H1 (cell line): ENCODE measurements around the gene TYK2. TPM values are rescaled to one million over a fixed set of nuclear protein-coding genes. Genes with fewer than 3 reads are reported as not detected.

Source experiments
- BRCA1 ChIP-seq: IDR thresholded peaks from 2 replicates; pipeline ENCODE4 v1.6.1; 2012; ENCODE audit warnings: low read depth, low read length, improper control_type of control experiment
- CBX5 ChIP-seq: fragments of 300-800, 300-1000 bp; sonication (generic); IDR thresholded peaks from 2 replicates; pipeline ENCODE4 v1.7.1; 2016; ENCODE audit warnings: antibody characterized with exemption, low read length, low read depth
- CHD2 ChIP-seq: IDR thresholded peaks from 2 replicates; pipeline ENCODE4 v1.6.1; 2012; ENCODE audit warnings: low read length, improper control_type of control experiment
- CTBP2 ChIP-seq: IDR thresholded peaks from 2 replicates; pipeline ENCODE4 v1.7.0; 2011; ENCODE audit warnings: borderline replicate concordance, mild to moderate bottlenecking, moderate library complexity, mixed read lengths, low read length; ENCODE audit not compliant: insufficient read depth, insufficient read length
- FOSL1 ChIP-seq: IDR thresholded peaks from 2 replicates; pipeline ENCODE4 v1.6.1; 2011; ENCODE audit warnings: mild to moderate bottlenecking, low read depth, low read length, moderate library complexity; ENCODE audit not compliant: insufficient read depth
- GABPA ChIP-seq: IDR thresholded peaks from 2 replicates; pipeline ENCODE4 v1.6.1; 2011; ENCODE audit warnings: mild to moderate bottlenecking, low read length, moderate library complexity, borderline replicate concordance; ENCODE audit not compliant: insufficient read depth
- HDAC6 ChIP-seq: IDR thresholded peaks from one replicate; pipeline ENCODE4 v1.7.1; 2012; ENCODE audit warnings: low read depth, mild to moderate bottlenecking, inconsistent platforms, low read length, moderate library complexity
- KDM1A ChIP-seq: fragments of 200-600, 300-600 bp; sonication (generic); IDR thresholded peaks from 2 replicates; pipeline ENCODE4 v1.7.1; 2016; ENCODE audit warnings: mild to moderate bottlenecking, low read length, borderline replicate concordance
- KDM5A ChIP-seq: fragments of 200-600 bp; IDR thresholded peaks from 2 replicates; pipeline ENCODE4 v1.7.1; 2012; ENCODE audit warnings: mild to moderate bottlenecking, low read length, inconsistent platforms, mixed read lengths
- NRF1 ChIP-seq: IDR thresholded peaks from 2 replicates; pipeline ENCODE4 v1.6.1; 2011; ENCODE audit warnings: mild to moderate bottlenecking, low read depth, low read length, improper control_type of control experiment
- PHF8 ChIP-seq: fragments of 200-600 bp; sonication (generic); conservative IDR thresholded peaks from 2 replicates; pipeline ENCODE4 v1.7.1; 2012; ENCODE audit warnings: low read depth, mild to moderate bottlenecking, inconsistent platforms, low read length, moderate library complexity
- POLR2A ChIP-seq, 2 experiments: IDR thresholded peaks; 1 replicate in 1 of 2; 2 replicates in 1 of 2; pipeline ENCODE4 v1.6.1; 2011; ENCODE audit warnings: low read depth in 2 of 2, low read length in 2 of 2, mild to moderate bottlenecking in 2 of 2; ENCODE audit errors: control extremely low read depth in 1 of 2
- RXRA ChIP-seq: IDR thresholded peaks from 2 replicates; pipeline ENCODE4 v1.6.1; 2011; ENCODE audit warnings: low read depth, mild to moderate bottlenecking, low read length, moderate library complexity; ENCODE audit not compliant: insufficient read depth
- SIX5 ChIP-seq: IDR thresholded peaks from 2 replicates; pipeline ENCODE4 v1.6.1; 2011; ENCODE audit warnings: mild to moderate bottlenecking, low read depth, low read length
- SP4 ChIP-seq: IDR thresholded peaks from 2 replicates; pipeline ENCODE4 v1.6.1; 2012; ENCODE audit warnings: low read length, inconsistent platforms
- SRF ChIP-seq: IDR thresholded peaks from 2 replicates; pipeline ENCODE4 v1.6.1; 2011; ENCODE audit warnings: mild to moderate bottlenecking, low read depth, low read length, moderate library complexity
- YY1 ChIP-seq: IDR thresholded peaks from 2 replicates; pipeline ENCODE4 v1.6.1; 2011; ENCODE audit warnings: low read depth, mild to moderate bottlenecking, low read length
- ZNF274 ChIP-seq: IDR thresholded peaks from 2 replicates; pipeline ENCODE4 v1.7.0; 2012; ENCODE audit warnings: low read length, borderline replicate concordance; ENCODE audit errors: extremely low read depth
- polyA plus RNA-seq, 7 experiments: library from polyadenylated mRNA; depleted of rRNA in 3 of 7; stranded (reverse) in 5 of 7; unstranded in 2 of 7; fragments of >200 nt in 5 of 7; fragments of 200-250 nt in 2 of 7; gene quantifications; 1 replicate in 5 of 7; 2 replicates in 1 of 7; 4 replicates in 1 of 7; pipeline versions ENCODE4 v1.2.1 to v1.2.3, GENCODE V29; 2011 to 2013; ENCODE audit warnings: missing spikeins in 2 of 7, mixed read lengths in 2 of 7
- total RNA-seq: library from RNA; stranded (reverse); fragmentation: NEBNext Ultra II Directional; extraction: Animal tissue kit (Norgen Biotek cat#: 25700); gene quantifications from 2 replicates; pipeline ENCODE4 v1.2.1, GENCODE V29; 2021
- TF ChIP-seq, protein P1 (sequence below): IDR thresholded peaks from 2 replicates; pipeline ENCODE4 v1.6.1; 2011; ENCODE audit warnings: low read depth, mild to moderate bottlenecking, low read length; ENCODE audit not compliant: insufficient read depth
- TF ChIP-seq, protein P2 (sequence below), 3 experiments: IDR thresholded peaks; 1 replicate in 2 of 3; 2 replicates in 1 of 3; pipeline versions ENCODE4 v1.5.1 to v1.6.1; 2011; ENCODE audit warnings: low read length in 3 of 3, mild to moderate bottlenecking in 3 of 3, inconsistent platforms in 2 of 3, low read depth in 1 of 3, moderate library complexity in 1 of 3; ENCODE audit not compliant: insufficient read depth in 1 of 3; ENCODE audit errors: control extremely low read depth in 1 of 3
- TF ChIP-seq, protein P3 (sequence below): IDR thresholded peaks from 2 replicates; pipeline ENCODE4 v1.6.1; 2012; ENCODE audit warnings: inconsistent platforms

TYK2 gene
- total and polyA plus RNA-seq, 2 of the 8 experiments (the other 6 are each of a cell fraction or from before 2014, with no cell fraction given), result 32.1 to 40.8 TPM

DNA sequence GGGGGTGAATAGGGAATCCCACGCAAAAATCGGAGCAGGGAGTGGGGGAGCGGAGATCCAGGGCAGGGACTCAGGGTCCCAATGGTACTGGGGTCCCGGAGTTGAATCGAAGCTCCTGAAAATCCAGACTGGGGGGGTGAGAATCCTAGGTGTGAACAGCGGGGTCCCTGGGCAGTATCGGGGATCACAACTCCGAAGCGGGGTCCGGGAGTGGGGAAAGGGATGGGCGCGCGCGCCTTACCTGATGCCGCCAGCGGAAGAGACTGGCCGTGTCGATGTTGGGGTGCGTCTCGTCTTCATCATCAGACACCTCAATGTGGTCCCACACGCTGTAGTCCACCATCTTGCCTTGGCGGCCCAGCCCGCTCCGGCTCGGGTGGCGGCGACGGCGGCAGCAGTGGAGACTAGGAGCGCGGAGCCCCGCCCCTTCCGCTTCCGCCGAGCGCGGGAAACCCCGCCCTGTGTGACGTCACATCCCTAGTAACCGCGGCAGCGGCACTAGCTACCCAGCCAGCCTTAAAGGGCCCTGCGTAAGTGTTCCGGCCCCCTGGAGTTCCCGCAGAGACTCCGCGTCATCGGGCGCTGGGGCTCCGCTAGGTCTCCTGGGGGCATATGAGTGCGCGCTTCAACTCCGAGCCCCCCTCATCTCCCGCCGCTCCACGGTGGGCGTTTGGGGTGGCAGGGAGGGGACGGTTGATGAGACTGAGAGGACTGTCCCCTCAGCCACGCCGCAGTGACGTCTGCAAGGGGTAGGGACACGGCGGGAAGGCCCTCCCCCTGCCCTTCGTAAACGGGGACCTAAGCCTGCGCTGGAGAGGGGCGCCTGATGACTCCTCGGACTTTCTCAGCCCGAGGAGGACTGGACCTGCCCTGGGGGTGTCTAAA lies 23.0 kb upstream of the TYK2 start, which contains the start of gene CDC37 (continued):
- TF ChIP-seq ZNF274, result no peak
- TF ChIP-seq RXRA, result no peak
- TF ChIP-seq SIX5, result 0 out of 2 replicates have a peak, but pooled peaks have one; percentile 9
- TF ChIP-seq NRF1, result no peak
- peak; percentile 91 for TF ChIP-seq PHF8
- TF ChIP-seq YY1, result peak; percentile 89
- TF ChIP-seq GABPA, result peak; percentile 91; the same call in 1 of the 2 replicates
- TF ChIP-seq, protein P1, sequence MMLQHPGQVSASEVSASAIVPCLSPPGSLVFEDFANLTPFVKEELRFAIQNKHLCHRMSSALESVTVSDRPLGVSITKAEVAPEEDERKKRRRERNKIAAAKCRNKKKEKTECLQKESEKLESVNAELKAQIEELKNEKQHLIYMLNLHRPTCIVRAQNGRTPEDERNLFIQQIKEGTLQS, result no peak
- peak; percentile 48; the same call in 1 of the 2 replicates for TF ChIP-seq KDM5A
- no peak for TF ChIP-seq HDAC6
- peak in 1 of 2 experiments; percentile 95; a peak in 2 of 3 replicates for TF ChIP-seq POLR2A (IDR thresholded peaks at IDR 0.05; ENCODE audit: control extremely low read depth in 1 of 2, low read depth in 2 of 2, low read length in 2 of 2)
- TF ChIP-seq, protein P2, sequence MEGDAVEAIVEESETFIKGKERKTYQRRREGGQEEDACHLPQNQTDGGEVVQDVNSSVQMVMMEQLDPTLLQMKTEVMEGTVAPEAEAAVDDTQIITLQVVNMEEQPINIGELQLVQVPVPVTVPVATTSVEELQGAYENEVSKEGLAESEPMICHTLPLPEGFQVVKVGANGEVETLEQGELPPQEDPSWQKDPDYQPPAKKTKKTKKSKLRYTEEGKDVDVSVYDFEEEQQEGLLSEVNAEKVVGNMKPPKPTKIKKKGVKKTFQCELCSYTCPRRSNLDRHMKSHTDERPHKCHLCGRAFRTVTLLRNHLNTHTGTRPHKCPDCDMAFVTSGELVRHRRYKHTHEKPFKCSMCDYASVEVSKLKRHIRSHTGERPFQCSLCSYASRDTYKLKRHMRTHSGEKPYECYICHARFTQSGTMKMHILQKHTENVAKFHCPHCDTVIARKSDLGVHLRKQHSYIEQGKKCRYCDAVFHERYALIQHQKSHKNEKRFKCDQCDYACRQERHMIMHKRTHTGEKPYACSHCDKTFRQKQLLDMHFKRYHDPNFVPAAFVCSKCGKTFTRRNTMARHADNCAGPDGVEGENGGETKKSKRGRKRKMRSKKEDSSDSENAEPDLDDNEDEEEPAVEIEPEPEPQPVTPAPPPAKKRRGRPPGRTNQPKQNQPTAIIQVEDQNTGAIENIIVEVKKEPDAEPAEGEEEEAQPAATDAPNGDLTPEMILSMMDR (IDR thresholded peaks at IDR 0.05; ENCODE audit: control extremely low read depth in 1 of 3, insufficient read depth in 1 of 3, low read depth in 1 of 3, low read length in 3 of 3), result peak in 2 of 3 experiments; percentile 0 to 10; a peak in 2 of 4 replicates
- peak; percentile 11 for TF ChIP-seq CTBP2
- TF ChIP-seq SRF, result no peak
- TF ChIP-seq FOSL1, result no peak
- TF ChIP-seq, protein P3, sequence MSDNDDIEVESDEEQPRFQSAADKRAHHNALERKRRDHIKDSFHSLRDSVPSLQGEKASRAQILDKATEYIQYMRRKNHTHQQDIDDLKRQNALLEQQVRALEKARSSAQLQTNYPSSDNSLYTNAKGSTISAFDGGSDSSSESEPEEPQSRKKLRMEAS, result peak; percentile 35; the same call in 1 of the 2 replicates
- no peak for TF ChIP-seq BRCA1
- TF ChIP-seq CHD2, result no peak
- no peak for TF ChIP-seq KDM1A
- TF ChIP-seq SP4, result no peak
- no peak for TF ChIP-seq CBX5
